Right cardiac atrium (tissue), 5 donors: Measurements from ENCODE around the gene MTFR2. TPM values are rescaled to one million over a fixed set of nuclear protein-coding genes. Genes with fewer than 3 reads are reported as not detected.

Experiments
- ATAC-seq, 2 donors: fragments of 200-7000 bp; cut with Tn5 transposase; one replicate each; pipeline versions ENCODE4 v1.8.0 to v1.9.1; 2020; ENCODE audit warnings: moderate library complexity in 2 of 2, mild to moderate bottlenecking in 1 of 2
- DNase-seq, 3 donors: peaks; one replicate each; pipeline ENCODE4 v3.0.0-alpha.2; 2020
- H3K27ac ChIP-seq: one replicate; pipeline ENCODE4 v1.5.1; 2013; ENCODE audit warnings: mild to moderate bottlenecking, low read length, control low read depth, moderate library complexity
- H3K27me3 ChIP-seq: one replicate; pipeline ENCODE4 v1.6.1; 2013; ENCODE audit not compliant: control insufficient read depth, insufficient read depth
- H3K4me1 ChIP-seq: one replicate; pipeline ENCODE4 v1.6.1; 2013; ENCODE audit warnings: low read length; ENCODE audit not compliant: control insufficient read depth, insufficient read depth
- H3K4me3 ChIP-seq: one replicate; pipeline ENCODE4 v1.5.1; 2013; ENCODE audit warnings: low read length, control low read depth
- H3K9me3 ChIP-seq: one replicate; pipeline ENCODE4 v1.6.1; 2013; ENCODE audit warnings: low read length; ENCODE audit not compliant: control insufficient read depth
- WGBS: extraction: QIAGEN DNeasy Blood & Tissue Kit; methylation state at CpG from one replicate; pipeline ENCODE4 v1.1.7; 2013; 5-methylcytosine and 5-hydroxymethylcytosine counted together
- intact Hi-C, 4 donors: fragments of 100-400 bp; cut with DNase I; formaldehyde crosslinking; loops; one replicate each; pipeline versions ENCODE4 v1.11.0 to v1.14.0; 2022 to 2023
- polyA plus RNA-seq: library from polyadenylated mRNA; stranded (reverse); fragments of 200-250 nt; gene quantifications from one replicate; pipeline ENCODE4 v1.2.3, GENCODE V29; 2013
- total RNA-seq, 4 donors: library from RNA; stranded (reverse); fragmentation: NEBNext Ultra II Directional; extraction: Animal tissue kit (Norgen Biotek cat#: 25700); gene quantifications; one replicate each; pipeline ENCODE4 v1.2.1, GENCODE V29; 2021
- donor health status: healthy with polysubstance abuse.
- donor health status: DM: no; HTN: yes; CAD: no.
- donor health status: DM: no; HTN: no; CAD: no.
- donor health status: DM: no; HTN: yes; CAD: no; lungs with severe emphysema.
- donor health status: DM: yes; HTN: yes; CAD: no.

MTFR2 gene
- total and polyA plus RNA-seq, 5 donors: 0.07 to 1.2 (median 0.71) TPM; not detected in 2

- Histone ChIP-seq H3K27ac (no peak overlapping the region), H3K9me3 (no peaks in the 10 kb centered on the region), H3K27me3 (no peaks in the 10 kb centered on the region), H3K4me1 (no peaks in the 10 kb centered on the region), H3K4me3 (no peak overlapping the region)
- 95% methylated on average over 2 of the region's 2 CpGs for WGBS
- intact Hi-C loops: loop anchor here in 1 of 4 donors (10.0 kb wide), 1 partner anchor 188 kb away; no protein-coding TSS in a partner anchor
- DNase-seq: no peak
- no peak for ATAC-seq
Observed at GRCh38 chr6:136212608-136213007, 37.5 kb downstream of the MTFR2 start.

- intact Hi-C loops: loop anchor here in 1 of 4 donors (10.0 kb wide), 1 partner anchor 186 kb away; no protein-coding TSS in a partner anchor
- Histone ChIP-seq H3K27ac (no peak overlapping the region), H3K4me3 (no peak overlapping the region), H3K27me3 (no peaks in the 10 kb centered on the region), H3K9me3 (no peaks in the 10 kb centered on the region), H3K4me1 (no peaks in the 10 kb centered on the region)
- DNase-seq (peak; percentile 25 to 55 (median 54)), ATAC-seq (peak; percentile 75 to 77)
- WGBS: 82% methylated on average over 13 of the region's 13 CpGs
Observed at GRCh38 chr6:136210398-136211165, 39.5 kb downstream of the MTFR2 start.

- Histone ChIP-seq H3K9me3 (no peaks in the 10 kb centered on the region), H3K27ac (no peak overlapping the region), H3K4me3 (no peak overlapping the region), H3K27me3 (no peaks in the 10 kb centered on the region), H3K4me1 (no peaks in the 10 kb centered on the region)
- intact Hi-C loops: no loop called here
- DNase-seq (no peak), ATAC-seq (no peak)
- 85% methylated on average over 2 of the region's 2 CpGs for WGBS
Observed at GRCh38 chr6:136209496-136209895, 40.6 kb downstream of the MTFR2 start.

- H3K27me3 ChIP-seq: no peaks in the 10 kb centered on the region
- intact Hi-C loops: no loop called here
- no peaks in the 10 kb centered on the region for H3K4me1 ChIP-seq
- 94% methylated on average over 4 of the region's 4 CpGs for WGBS
- ATAC-seq (no peak), DNase-seq (no peak)
- no peaks in the 10 kb centered on the region for H3K9me3 ChIP-seq
- no peak overlapping the region for H3K4me3 ChIP-seq
- H3K27ac ChIP-seq: no peak overlapping the region
Observed at GRCh38 chr6:136208783-136209182, 41.3 kb downstream of the MTFR2 start.

GRCh38 chr6:136201732-136202131 is 48.4 kb downstream of the MTFR2 start:
- no peak for DNase-seq
- Histone ChIP-seq H3K27ac (no peak overlapping the region), H3K27me3 (no peaks in the 10 kb centered on the region), H3K4me1 (no peaks in the 10 kb centered on the region), H3K9me3 (no peaks in the 10 kb centered on the region), H3K4me3 (no peak overlapping the region)
- WGBS: 75% methylated on average over 5 of the region's 5 CpGs
- intact Hi-C loops: no loop called here
- ATAC-seq: no peak

- DNase-seq (no peak), ATAC-seq (no peak)
- 71% methylated on average over 6 of the region's 6 CpGs for WGBS
- H3K9me3 ChIP-seq: no peaks in the 10 kb centered on the region
- no peak overlapping the region for H3K4me3 ChIP-seq
- no peaks in the 10 kb centered on the region for H3K27me3 ChIP-seq
- no peaks in the 10 kb centered on the region for H3K4me1 ChIP-seq
- H3K27ac ChIP-seq: no peak overlapping the region
- intact Hi-C loops: no loop called here
Observed at GRCh38 chr6:136192902-136193301, 57.2 kb downstream of the MTFR2 start.

- intact Hi-C loops: no loop called here
Observed at GRCh38 chr6:136191606-136192312, 58.4 kb downstream of the MTFR2 start.

GRCh38 chr6:136189104-136189503 is 61.0 kb downstream of the MTFR2 start:
- H3K27ac ChIP-seq: no peak overlapping the region
- no peak for ATAC-seq
- intact Hi-C loops: no loop called here
- H3K4me1 ChIP-seq: no peaks in the 10 kb centered on the region
- H3K27me3 ChIP-seq: no peaks in the 10 kb centered on the region
- no peak for DNase-seq
- 98% methylated on average over 3 of the region's 3 CpGs for WGBS
- no peak overlapping the region for H3K4me3 ChIP-seq
- H3K9me3 ChIP-seq: no peaks in the 10 kb centered on the region

More at GRCh38 chr6:136191606-136192312, 58.4 kb downstream of the MTFR2 start:
- Histone ChIP-seq H3K4me1 (no peaks in the 10 kb centered on the region), H3K4me3 (no peak overlapping the region), H3K9me3 (no peaks in the 10 kb centered on the region), H3K27ac (no peak overlapping the region), H3K27me3 (no peaks in the 10 kb centered on the region)
- DNase-seq (peak in 1 of 3 donors; percentile 39), ATAC-seq (peak in 1 of 2 donors; percentile 42)
- 96% methylated on average over 32 of the region's 32 CpGs for WGBS

- no peak overlapping the region for H3K27ac ChIP-seq
- no peak overlapping the region for H3K4me3 ChIP-seq
- no peaks in the 10 kb centered on the region for H3K4me1 ChIP-seq
- DNase-seq: no peak
- WGBS: 84% methylated on average over 2 of the region's 2 CpGs
- H3K9me3 ChIP-seq: no peaks in the 10 kb centered on the region
- intact Hi-C loops: no loop called here
- H3K27me3 ChIP-seq: no peaks in the 10 kb centered on the region
- no peak for ATAC-seq
Observed at GRCh38 chr6:136188486-136188885, 61.6 kb downstream of the MTFR2 start.

- 93% methylated on average over 1 of the region's 1 CpG for WGBS
Observed at GRCh38 chr6:136186363-136186762, 63.7 kb downstream of the MTFR2 start.

GRCh38 chr6:136184738-136185137 is 65.4 kb downstream of the MTFR2 start:
- Histone ChIP-seq H3K27ac (no peak overlapping the region), H3K9me3 (no peaks in the 10 kb centered on the region), H3K4me1 (peaks cover 10% of the 10 kb centered on the region), H3K4me3 (no peak overlapping the region), H3K27me3 (no peaks in the 10 kb centered on the region)
- intact Hi-C loops: no loop called here
- no peak for DNase-seq
- 91% methylated on average over 1 of the region's 1 CpG for WGBS
- ATAC-seq: no peak

More at GRCh38 chr6:136186363-136186762, 63.7 kb downstream of the MTFR2 start:
- Histone ChIP-seq H3K4me3 (no peak overlapping the region), H3K9me3 (no peaks in the 10 kb centered on the region), H3K4me1 (no peaks in the 10 kb centered on the region), H3K27ac (no peak overlapping the region), H3K27me3 (no peaks in the 10 kb centered on the region)
- ATAC-seq: no peak
- intact Hi-C loops: no loop called here
- no peak for DNase-seq
